Lung (tissue), 12 donors: Measurements from ENCODE around the gene CDYL. TPM values are rescaled to one million over a fixed set of nuclear protein-coding genes. Genes with fewer than 3 reads are reported as not detected.

ENCODE experiments used
- ATAC-seq: fragments of 200-7000 bp; cut with Tn5 transposase; one replicate; pipeline ENCODE4 v1.9.1; 2020; ENCODE audit warnings: moderate number of reproducible peaks; ENCODE audit not compliant: insufficient read depth, low FRiP score
- DNase-seq, 3 donors: peaks; one replicate each; pipeline ENCODE4 v3.0.0-alpha.2; 2013 to 2017
- H3K27ac ChIP-seq, 2 donors: one replicate each; pipeline ENCODE4 v1.5.1; 2013; ENCODE audit warnings: mild to moderate bottlenecking in 2 of 2, moderate library complexity in 2 of 2, control low read depth in 1 of 2, inconsistent platforms in 1 of 2, low read depth in 1 of 2, low read length in 1 of 2
- H3K27me3 ChIP-seq, 3 donors: one replicate each; pipeline ENCODE4 v1.5.1; 2013; ENCODE audit warnings: low read length in 2 of 3; ENCODE audit not compliant: control insufficient read depth in 3 of 3, insufficient read depth in 3 of 3
- H3K36me3 ChIP-seq, 4 donors: one replicate each; pipeline ENCODE4 v1.5.1; 2013; ENCODE audit warnings: low read length in 4 of 4, mild to moderate bottlenecking in 1 of 4, moderate library complexity in 1 of 4; ENCODE audit not compliant: control insufficient read depth in 4 of 4, insufficient read depth in 4 of 4
- H3K4me1 ChIP-seq, 5 donors: one replicate each; pipeline ENCODE4 v1.5.1; 2013; ENCODE audit warnings: low read length in 5 of 5, mild to moderate bottlenecking in 2 of 5, moderate library complexity in 1 of 5; ENCODE audit not compliant: control insufficient read depth in 5 of 5, insufficient read depth in 5 of 5
- H3K4me3 ChIP-seq: one replicate; pipeline ENCODE4 v1.5.1; 2013; ENCODE audit warnings: mild to moderate bottlenecking, control low read depth, moderate library complexity
- H3K9ac ChIP-seq, 2 donors: one replicate each; pipeline ENCODE4 v1.5.1; 2013; ENCODE audit warnings: low read length in 2 of 2, control low read depth in 1 of 2; ENCODE audit not compliant: insufficient read depth in 1 of 2
- H3K9me3 ChIP-seq, 4 donors: one replicate each; pipeline ENCODE4 v1.5.1; 2013; ENCODE audit warnings: low read length in 3 of 4, mild to moderate bottlenecking in 1 of 4, moderate library complexity in 1 of 4; ENCODE audit not compliant: control insufficient read depth in 4 of 4, insufficient read depth in 3 of 4
- WGBS, 2 donors: extraction: QIAGEN DNeasy Blood & Tissue Kit; methylation state at CpG; one replicate each; pipeline ENCODE4 v1.1.7; 2013; 5-methylcytosine and 5-hydroxymethylcytosine counted together
- polyA plus RNA-seq, 2 donors: library from polyadenylated mRNA; stranded (reverse); fragments of 200-250 nt; gene quantifications; one replicate each; pipeline ENCODE4 v1.2.1, GENCODE V29; 2013
- total RNA-seq, 2 donors: library from RNA; depleted of rRNA in 1 of 2; stranded (reverse); fragments of >200 nt in 1 of 2; gene quantifications; one replicate each; pipeline ENCODE4 v1.2.1, GENCODE V29; 2014 to 2021
- TF ChIP-seq, protein P1 (sequence below): IDR thresholded peaks from 2 replicates; pipeline ENCODE4 v1.5.1; 2012; ENCODE audit warnings: mild to moderate bottlenecking; ENCODE audit errors: control extremely low read depth, extremely low read depth
- donor health status: control.
- donor health status: control.
- donor health status: Bipolar disorder and iron deficiency.
- donor health status: healthy.
- donor health status: DM: yes; HTN: yes; CAD: no.

CDYL gene
- total and polyA plus RNA-seq, 4 donors = 5.8 to 51.6 (median 20.9) TPM

DNA sequence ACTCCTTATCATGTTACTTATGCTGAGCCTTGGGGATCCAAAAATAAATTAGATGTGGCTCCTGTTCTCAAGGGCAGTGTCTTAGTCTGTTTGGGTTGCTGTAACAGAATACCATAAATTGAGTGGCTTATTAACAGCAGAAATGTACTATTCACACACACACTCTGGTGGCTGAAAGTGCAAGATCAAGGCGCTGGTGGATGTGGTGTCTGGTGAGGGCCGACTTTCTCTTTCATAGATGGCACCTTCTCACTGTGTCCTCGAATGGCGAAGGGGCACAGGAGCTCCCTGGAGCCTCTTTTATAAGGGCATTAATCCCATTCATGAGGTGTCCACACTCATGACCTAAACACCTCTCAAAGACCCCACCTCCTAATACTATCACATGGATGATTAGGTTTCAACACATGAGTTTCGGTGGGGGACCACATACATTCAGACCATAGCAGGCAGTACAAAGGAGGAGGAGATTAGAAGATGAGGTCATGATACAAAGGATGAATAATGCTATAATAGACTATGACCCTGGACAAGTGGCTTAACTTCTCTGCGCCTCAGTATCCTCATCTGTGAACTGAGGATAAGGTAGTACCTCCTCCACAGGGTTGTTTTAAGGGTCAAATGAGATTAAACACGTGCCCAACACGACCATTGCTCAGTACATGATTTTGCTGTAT lies 193.5 kb downstream of the CDYL start:
- ATAC-seq = no peak
- H3K9ac ChIP-seq = no peak overlapping the region
- WGBS, 2 donors = 91 to 94% methylated on average over 8 of the region's 8 CpGs
- no peaks in the 10 kb centered on the region for H3K9me3 ChIP-seq
- H3K27ac ChIP-seq = no peak overlapping the region
- TF ChIP-seq, protein P1, sequence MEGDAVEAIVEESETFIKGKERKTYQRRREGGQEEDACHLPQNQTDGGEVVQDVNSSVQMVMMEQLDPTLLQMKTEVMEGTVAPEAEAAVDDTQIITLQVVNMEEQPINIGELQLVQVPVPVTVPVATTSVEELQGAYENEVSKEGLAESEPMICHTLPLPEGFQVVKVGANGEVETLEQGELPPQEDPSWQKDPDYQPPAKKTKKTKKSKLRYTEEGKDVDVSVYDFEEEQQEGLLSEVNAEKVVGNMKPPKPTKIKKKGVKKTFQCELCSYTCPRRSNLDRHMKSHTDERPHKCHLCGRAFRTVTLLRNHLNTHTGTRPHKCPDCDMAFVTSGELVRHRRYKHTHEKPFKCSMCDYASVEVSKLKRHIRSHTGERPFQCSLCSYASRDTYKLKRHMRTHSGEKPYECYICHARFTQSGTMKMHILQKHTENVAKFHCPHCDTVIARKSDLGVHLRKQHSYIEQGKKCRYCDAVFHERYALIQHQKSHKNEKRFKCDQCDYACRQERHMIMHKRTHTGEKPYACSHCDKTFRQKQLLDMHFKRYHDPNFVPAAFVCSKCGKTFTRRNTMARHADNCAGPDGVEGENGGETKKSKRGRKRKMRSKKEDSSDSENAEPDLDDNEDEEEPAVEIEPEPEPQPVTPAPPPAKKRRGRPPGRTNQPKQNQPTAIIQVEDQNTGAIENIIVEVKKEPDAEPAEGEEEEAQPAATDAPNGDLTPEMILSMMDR = no peak
- peaks cover 0 to 20% (median 0%) of the 10 kb centered on the region in 5 donors for H3K4me1 ChIP-seq
- H3K27me3 ChIP-seq = no peaks in the 10 kb centered on the region
- no peak overlapping the region for H3K4me3 ChIP-seq
- H3K36me3 ChIP-seq = no peaks in the 10 kb centered on the region
- DNase-seq = no peak

- H3K27me3 ChIP-seq = no peaks in the 10 kb centered on the region
- peaks cover 0 to 20% (median 0%) of the 10 kb centered on the region in 5 donors for H3K4me1 ChIP-seq
- H3K9me3 ChIP-seq = peaks cover 0 to 2% (median 0%) of the 10 kb centered on the region in 4 donors
- 65 to 77% methylated on average over 9 of the region's 9 CpGs for WGBS, 2 donors
- H3K27ac ChIP-seq = no peak overlapping the region
- peak; percentile 37 to 42 (median 40) for DNase-seq
- H3K4me3 ChIP-seq = no peak overlapping the region
- H3K9ac ChIP-seq = no peak overlapping the region
- no peak for ATAC-seq
- TF ChIP-seq, protein P1 = no peak
- no peaks in the 10 kb centered on the region for H3K36me3 ChIP-seq
Observed at GRCh38 chr6:4970739-4971395, 194.7 kb downstream of the CDYL start.

DNA sequence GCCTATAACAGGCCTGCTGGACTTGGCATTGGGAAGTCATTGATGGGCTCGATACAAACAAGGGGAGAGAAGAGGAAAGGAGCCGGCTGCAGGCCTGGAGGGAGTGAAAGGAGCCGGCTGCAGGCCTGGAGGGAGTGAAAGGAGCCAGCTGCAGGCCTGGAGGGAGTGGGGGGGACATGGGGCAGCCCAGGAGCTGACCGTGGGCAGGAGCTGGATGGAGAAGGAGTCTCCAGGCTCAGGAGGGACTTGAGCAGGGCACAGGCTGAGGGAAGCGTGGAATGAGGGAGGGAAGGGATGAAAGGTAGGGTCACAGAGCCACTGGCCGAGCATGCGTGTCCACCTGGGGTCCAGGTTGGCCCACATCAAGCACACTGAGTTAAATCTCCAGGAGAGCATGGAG lies 195.6 kb downstream of the CDYL start:
- H3K9ac ChIP-seq = no peak overlapping the region
- DNase-seq (no peak), ATAC-seq (no peak)
- TF ChIP-seq, protein P1 = no peak
- peaks cover 0 to 20% (median 0%) of the 10 kb centered on the region in 5 donors for H3K4me1 ChIP-seq
- H3K4me3 ChIP-seq = no peak overlapping the region
- 89 to 95% methylated on average over 7 of the region's 7 CpGs for WGBS, 2 donors
- no peak overlapping the region for H3K27ac ChIP-seq
- H3K9me3 ChIP-seq = peaks cover 0 to 2% (median 0%) of the 10 kb centered on the region in 4 donors
- H3K27me3 ChIP-seq = no peaks in the 10 kb centered on the region
- H3K36me3 ChIP-seq = no peaks in the 10 kb centered on the region
